Naive thymus-derived CD8-positive, alpha-beta T cell (primary cell): ENCODE results near the gene LMBR1. TPM values are rescaled to one million over a fixed set of nuclear protein-coding genes. Genes with fewer than 3 reads are reported as not detected.

ENCODE experiments used
- ATAC-seq, 2 donors: fragments of 150-1000 bp; cut with Tn5 transposase in 1 of 2; sonication (Bioruptor Pico), chemical (Tn5 transposase) in 1 of 2; 1 replicate in 1 of 2; 2 replicates in 1 of 2; pipeline ENCODE4 v1.10.0; 2021; ENCODE audit warnings: mild to moderate bottlenecking in 2 of 2, moderate library complexity in 2 of 2
- POLR2A ChIA-PET: fragments of 350-600 bp; sonication (Branson Sonifier 250); formaldehyde crosslinking; loops from one replicate; lab custom pipeline; 2021; ENCODE audit warnings: antibody characterized with exemption; lab: Charles Lee
- DNase-seq, 10 donors: peaks; one replicate each; pipeline versions ENCODE4 v3.0.0 to v3.0.0-alpha.2; 2020 to 2022
- H3K27ac Mint-ChIP-seq, 10 donors: one replicate each; pipeline ENCODE4 v1.8.0; 2020 to 2022; ENCODE audit warnings: mild to moderate bottlenecking in 10 of 10, mixed read lengths in 10 of 10, moderate library complexity in 4 of 10, inconsistent platforms in 1 of 10
- H3K27me3 Mint-ChIP-seq, 5 donors: one replicate each; pipeline ENCODE4 v1.8.0; 2021 to 2022; ENCODE audit warnings: mixed read lengths in 5 of 5
- H3K36me3 Mint-ChIP-seq, 3 donors: one replicate each; pipeline ENCODE4 v1.8.0; 2020 to 2022; ENCODE audit warnings: mixed read lengths in 3 of 3, mild to moderate bottlenecking in 2 of 3, inconsistent platforms in 1 of 3
- H3K4me1 Mint-ChIP-seq, 4 donors: one replicate each; pipeline ENCODE4 v1.8.0; 2021 to 2022; ENCODE audit warnings: mixed read lengths in 4 of 4
- H3K4me3 Mint-ChIP-seq, 10 donors: one replicate each; pipeline ENCODE4 v1.8.0; 2020 to 2022; ENCODE audit warnings: mild to moderate bottlenecking in 10 of 10, mixed read lengths in 10 of 10, moderate library complexity in 6 of 10, inconsistent platforms in 1 of 10
- H3K9me3 Mint-ChIP-seq, 9 donors: one replicate each; pipeline ENCODE4 v1.8.0; 2020 to 2022; ENCODE audit warnings: mixed read lengths in 9 of 9, mild to moderate bottlenecking in 3 of 9, inconsistent platforms in 1 of 9, moderate library complexity in 1 of 9
- polyA plus RNA-seq, 3 donors: library from polyadenylated mRNA; unstranded; fragments of 300-500 nt; fragmentation: Illumina TruSeq; gene quantifications; one replicate each; pipeline ENCODE4 v1.2.3, GENCODE V29; 2021
- total RNA-seq, 8 experiments: library from RNA in 2 of 8; stranded (reverse) in 2 of 8; gene quantifications; one replicate each; pipeline ENCODE4 v1.2.3 and lab custom pipeline; 2021 to 2026

Gene LMBR1
- total and polyA plus RNA-seq, 5 experiments from 2014 or later = 41.9 to 157 (median 45.9) TPM

DNA sequence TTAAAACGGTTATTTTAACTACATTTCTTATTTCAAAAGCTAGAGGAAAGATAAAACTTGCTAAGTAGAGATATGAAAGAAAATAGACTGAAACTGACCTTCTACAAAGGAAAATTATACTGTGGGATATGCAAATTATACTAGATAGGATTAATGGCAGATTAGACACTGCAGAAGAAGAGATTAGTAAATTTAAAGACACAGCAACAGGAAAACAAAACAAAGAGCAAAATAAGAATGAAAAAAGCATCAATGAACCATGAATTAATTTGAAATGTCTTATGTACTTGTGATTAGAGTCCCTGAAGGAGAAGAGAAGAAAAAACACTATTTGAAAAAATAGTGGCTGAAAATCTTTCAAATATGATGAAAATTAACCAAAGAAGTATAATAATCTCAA lies 200.1 kb downstream of the LMBR1 start:
- POLR2A ChIA-PET = no interaction called here
- ATAC-seq (no peak), DNase-seq (no peak)
- H3K27me3 Mint-ChIP-seq = no peaks in the 10 kb centered on the region
- peaks cover 31 to 36% (median 32%) of the 10 kb centered on the region in 3 donors for H3K36me3 Mint-ChIP-seq
- H3K9me3 Mint-ChIP-seq = peaks cover 0 to 33% (median 15%) of the 10 kb centered on the region in 9 donors
- H3K4me3 Mint-ChIP-seq = no peak overlapping the region
- H3K4me1 Mint-ChIP-seq = peaks cover 0 to 9% (median 4%) of the 10 kb centered on the region in 4 donors
- H3K27ac Mint-ChIP-seq = no peak overlapping the region

DNA sequence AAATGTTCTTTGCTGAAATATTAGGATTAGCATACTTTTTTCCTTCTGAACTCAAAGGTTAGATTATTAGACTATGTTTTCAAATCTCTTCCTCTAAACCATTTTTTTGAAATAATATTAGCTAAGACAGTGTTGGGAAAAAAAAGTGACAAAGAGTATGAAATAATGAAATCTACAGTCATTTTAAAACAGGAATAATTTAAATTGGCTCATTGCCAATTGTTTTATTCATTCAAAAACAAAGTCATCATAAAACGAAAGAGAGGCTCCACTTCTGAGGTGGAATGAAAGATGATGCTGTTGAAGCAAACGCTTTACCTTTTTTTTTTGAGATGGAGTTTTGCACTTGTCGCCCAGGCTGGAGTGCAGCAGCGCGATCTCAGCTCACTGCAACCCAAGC lies 201.2 kb downstream of the LMBR1 start:
- ATAC-seq (no peak), DNase-seq (no peak)
- Mint-ChIP-seq H3K27me3 (no peaks in the 10 kb centered on the region), H3K36me3 (peaks cover 25 to 30% (median 25%) of the 10 kb centered on the region in 3 donors), H3K27ac (no peak overlapping the region), H3K4me3 (no peak overlapping the region), H3K9me3 (peaks cover 0 to 27% (median 7%) of the 10 kb centered on the region in 9 donors), H3K4me1 (peaks cover 0 to 9% (median 4%) of the 10 kb centered on the region in 4 donors)
- POLR2A ChIA-PET = no interaction called here

DNA sequence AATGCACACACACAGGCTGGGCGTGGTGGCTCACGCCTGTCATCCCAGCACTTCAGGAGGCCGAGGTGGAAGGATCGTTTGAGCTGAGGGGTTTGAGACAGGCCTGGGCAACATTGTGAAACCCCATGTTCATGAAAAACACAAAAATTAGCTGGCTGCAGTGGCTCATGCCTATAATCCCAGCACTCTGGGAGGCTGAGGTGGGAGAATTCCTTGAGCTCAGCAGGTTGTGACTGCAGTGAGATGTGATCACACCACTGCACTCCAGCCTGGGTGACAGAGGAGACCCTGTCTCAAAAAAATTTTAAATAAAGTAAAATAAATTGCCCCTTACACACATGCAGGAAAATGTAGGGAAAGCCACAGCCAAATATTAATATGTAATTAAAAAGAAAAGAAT lies 208.3 kb downstream of the LMBR1 start:
- Mint-ChIP-seq H3K4me3 (no peak overlapping the region), H3K36me3 (peaks cover 0 to 62% (median 10%) of the 10 kb centered on the region in 3 donors), H3K4me1 (no peaks in the 10 kb centered on the region), H3K9me3 (no peaks in the 10 kb centered on the region), H3K27me3 (no peaks in the 10 kb centered on the region), H3K27ac (no peak overlapping the region)
- POLR2A ChIA-PET = no interaction called here
- no peak for ATAC-seq
- DNase-seq = no peak

DNA sequence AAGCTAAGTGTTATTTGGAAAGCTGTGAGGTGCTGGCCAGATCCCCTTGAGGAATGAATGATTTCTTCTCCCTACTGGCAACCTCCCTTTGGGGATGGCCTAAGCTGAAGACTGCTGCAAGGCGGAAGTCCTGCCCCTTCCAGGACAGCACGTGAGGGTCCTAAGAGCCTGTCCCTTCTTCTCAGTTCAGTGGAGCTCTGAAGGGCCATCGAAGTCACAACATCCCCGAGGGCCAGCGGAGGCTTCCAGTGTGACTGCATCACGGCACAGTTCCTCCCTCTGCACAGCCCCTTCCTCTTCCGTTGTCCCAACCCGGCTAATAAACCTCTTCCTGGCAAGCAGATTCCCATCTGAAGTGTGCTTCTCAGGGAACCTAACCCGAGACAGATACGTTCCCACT lies 208.7 kb downstream of the LMBR1 start:
- Mint-ChIP-seq H3K36me3 (peaks cover 0 to 66% (median 14%) of the 10 kb centered on the region in 3 donors), H3K4me1 (no peaks in the 10 kb centered on the region), H3K27me3 (no peaks in the 10 kb centered on the region), H3K27ac (no peak overlapping the region), H3K4me3 (no peak overlapping the region), H3K9me3 (no peaks in the 10 kb centered on the region)
- POLR2A ChIA-PET = no interaction called here
- ATAC-seq = no peak
- no peak for DNase-seq

DNA sequence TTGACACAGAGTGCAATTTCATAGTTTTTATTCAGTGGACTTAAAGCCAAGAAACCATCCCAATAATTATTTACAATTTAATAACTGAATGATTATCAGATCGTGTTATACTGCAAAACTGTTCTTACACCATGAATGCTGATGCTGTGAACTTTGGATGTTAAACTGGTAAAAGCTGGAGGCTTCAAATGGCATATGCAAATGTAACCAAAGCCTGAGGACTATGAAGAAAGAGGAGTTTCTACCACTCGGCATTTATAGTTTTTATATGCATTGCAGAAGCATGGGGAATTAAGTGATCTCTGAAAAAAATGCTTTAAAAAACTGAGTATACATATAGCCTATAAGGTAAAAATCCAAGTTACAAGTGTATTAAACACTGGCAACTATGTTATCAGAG lies 210.1 kb downstream of the LMBR1 start:
- no peaks in the 10 kb centered on the region for H3K27me3 Mint-ChIP-seq
- H3K27ac Mint-ChIP-seq = no peak overlapping the region
- POLR2A ChIA-PET = no interaction called here
- ATAC-seq (no peak), DNase-seq (no peak)
- peaks cover 0 to 78% (median 18%) of the 10 kb centered on the region in 3 donors for H3K36me3 Mint-ChIP-seq
- no peaks in the 10 kb centered on the region for H3K9me3 Mint-ChIP-seq
- H3K4me1 Mint-ChIP-seq = no peaks in the 10 kb centered on the region
- H3K4me3 Mint-ChIP-seq = no peak overlapping the region

DNA sequence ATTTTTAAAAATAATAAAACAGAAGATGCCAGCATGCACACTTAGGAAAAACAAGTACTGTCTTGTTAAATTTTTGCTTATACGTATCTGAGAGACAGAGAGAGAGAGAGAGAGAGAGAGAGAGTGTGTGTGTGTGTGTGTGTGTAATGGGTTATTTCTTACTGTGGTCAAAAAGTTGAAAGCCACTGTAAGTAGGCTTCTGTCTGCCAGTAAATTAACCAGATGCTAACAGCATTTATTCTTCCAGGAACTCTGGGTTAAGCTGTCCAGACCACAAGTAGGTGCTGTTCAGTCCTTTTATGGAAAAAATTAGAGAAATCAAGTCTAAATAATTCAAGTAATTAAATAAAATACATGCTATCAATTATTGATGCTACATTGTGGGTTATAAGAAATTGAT lies 212.7 kb downstream of the LMBR1 start:
- ATAC-seq = no peak
- Mint-ChIP-seq H3K27ac (no peak overlapping the region), H3K27me3 (no peaks in the 10 kb centered on the region), H3K4me1 (peaks cover 0 to 2% (median 0%) of the 10 kb centered on the region in 4 donors), H3K9me3 (no peaks in the 10 kb centered on the region), H3K36me3 (peaks cover 7 to 82% (median 31%) of the 10 kb centered on the region in 3 donors), H3K4me3 (no peak overlapping the region)
- POLR2A ChIA-PET = no interaction called here
- no peak for DNase-seq

GRCh38 chr7:156677374-156678054 lies 215.5 kb downstream of the LMBR1 start:
- no peak for ATAC-seq
- Mint-ChIP-seq H3K4me1 (peaks cover 0 to 5% (median 0%) of the 10 kb centered on the region in 4 donors), H3K36me3 (peaks cover 7 to 74% (median 30%) of the 10 kb centered on the region in 3 donors), H3K4me3 (no peak overlapping the region), H3K9me3 (no peaks in the 10 kb centered on the region), H3K27me3 (no peaks in the 10 kb centered on the region), H3K27ac (peak overlapping the region in 1 of 10 donors; percentile 66)
- DNase-seq = no peak
- POLR2A ChIA-PET = no interaction called here

DNA sequence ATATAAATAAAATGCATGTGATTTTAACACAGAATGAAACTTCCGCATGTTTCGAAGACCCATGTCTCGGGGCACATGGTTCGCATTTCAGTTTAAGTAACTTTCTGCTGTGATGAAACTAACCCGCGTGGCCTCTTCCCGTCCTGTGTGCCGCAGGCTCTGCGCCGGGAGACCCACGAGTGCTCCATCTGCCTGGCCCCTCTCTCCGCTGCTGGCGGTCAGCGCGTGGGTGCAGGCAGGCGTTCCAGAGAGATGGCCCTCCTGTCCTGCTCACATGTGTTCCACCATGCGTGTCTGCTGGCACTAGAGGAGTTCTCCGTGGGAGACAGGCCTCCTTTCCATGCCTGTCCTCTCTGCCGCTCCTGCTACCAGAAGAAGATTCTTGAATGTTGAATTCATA lies 216.7 kb downstream of the LMBR1 start:
- peaks cover 7 to 67% (median 29%) of the 10 kb centered on the region in 3 donors for H3K36me3 Mint-ChIP-seq
- H3K4me3 Mint-ChIP-seq = no peak overlapping the region
- no peak overlapping the region for H3K27ac Mint-ChIP-seq
- POLR2A ChIA-PET = no interaction called here
- no peaks in the 10 kb centered on the region for H3K9me3 Mint-ChIP-seq
- DNase-seq = no peak
- no peak for ATAC-seq
- H3K4me1 Mint-ChIP-seq = peaks cover 0 to 5% (median 0%) of the 10 kb centered on the region in 4 donors
- H3K27me3 Mint-ChIP-seq = no peaks in the 10 kb centered on the region

GRCh38 chr7:156675721-156676120 lies 217.3 kb downstream of the LMBR1 start:
- no peaks in the 10 kb centered on the region for H3K27me3 Mint-ChIP-seq

GRCh38 chr7:156673902-156674301 lies 219.1 kb downstream of the LMBR1 start:
- Mint-ChIP-seq H3K36me3 (peaks cover 7 to 55% (median 31%) of the 10 kb centered on the region in 3 donors), H3K27me3 (no peaks in the 10 kb centered on the region), H3K4me3 (no peak overlapping the region), H3K4me1 (peaks cover 0 to 5% (median 0%) of the 10 kb centered on the region in 4 donors), H3K9me3 (no peaks in the 10 kb centered on the region), H3K27ac (no peak overlapping the region)
- POLR2A ChIA-PET = no interaction called here
- ATAC-seq (no peak), DNase-seq (no peak)

More at GRCh38 chr7:156675721-156676120, 217.3 kb downstream of the LMBR1 start:
- DNase-seq (no peak), ATAC-seq (no peak)
- POLR2A ChIA-PET = no interaction called here
- Mint-ChIP-seq H3K9me3 (no peaks in the 10 kb centered on the region), H3K4me3 (no peak overlapping the region), H3K36me3 (peaks cover 7 to 67% (median 33%) of the 10 kb centered on the region in 3 donors), H3K27ac (peak overlapping the region in 3 of 10 donors; percentile 37 to 72 (median 61)), H3K4me1 (peaks cover 0 to 5% (median 0%) of the 10 kb centered on the region in 4 donors)

DNA sequence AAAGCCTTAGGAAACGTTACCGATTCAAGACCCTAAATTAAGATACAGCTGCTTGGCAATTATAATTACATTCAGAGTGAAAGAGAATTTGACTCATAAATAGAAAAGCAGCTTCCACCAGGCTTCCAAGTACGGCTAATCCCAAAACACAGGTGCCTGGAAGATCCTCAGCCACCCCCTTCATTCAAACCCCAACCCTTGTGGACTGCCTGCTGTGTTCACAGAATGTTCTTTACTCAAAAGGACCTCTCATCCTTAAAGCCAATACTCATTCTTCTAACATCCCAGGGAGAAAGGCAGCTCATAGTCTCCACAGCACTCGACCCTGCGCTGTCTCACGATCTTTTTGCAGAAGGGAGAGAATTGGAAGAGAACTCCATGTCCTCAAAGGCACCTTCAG lies 219.5 kb downstream of the LMBR1 start:
- H3K27me3 Mint-ChIP-seq = no peaks in the 10 kb centered on the region
- H3K27ac Mint-ChIP-seq = no peak overlapping the region
- DNase-seq (no peak), ATAC-seq (no peak)
- H3K9me3 Mint-ChIP-seq = no peaks in the 10 kb centered on the region
- peaks cover 0 to 5% (median 0%) of the 10 kb centered on the region in 4 donors for H3K4me1 Mint-ChIP-seq
- POLR2A ChIA-PET = no interaction called here
- no peak overlapping the region for H3K4me3 Mint-ChIP-seq
- peaks cover 7 to 51% (median 28%) of the 10 kb centered on the region in 3 donors for H3K36me3 Mint-ChIP-seq

- H3K9me3 Mint-ChIP-seq = no peaks in the 10 kb centered on the region
- ATAC-seq = no peak
- H3K36me3 Mint-ChIP-seq = peaks cover 0 to 21% (median 12%) of the 10 kb centered on the region in 3 donors
- H3K4me3 Mint-ChIP-seq = no peak overlapping the region
- H3K4me1 Mint-ChIP-seq = peaks cover 0 to 3% (median 0%) of the 10 kb centered on the region in 4 donors
- DNase-seq = no peak
- peak overlapping the region in 1 of 10 donors; percentile 83 for H3K27ac Mint-ChIP-seq
- H3K27me3 Mint-ChIP-seq = no peaks in the 10 kb centered on the region
- POLR2A ChIA-PET = no interaction called here
These were observed 223.8 kb downstream of the LMBR1 start for GRCh38 chr7:156669035-156669828.

DNA sequence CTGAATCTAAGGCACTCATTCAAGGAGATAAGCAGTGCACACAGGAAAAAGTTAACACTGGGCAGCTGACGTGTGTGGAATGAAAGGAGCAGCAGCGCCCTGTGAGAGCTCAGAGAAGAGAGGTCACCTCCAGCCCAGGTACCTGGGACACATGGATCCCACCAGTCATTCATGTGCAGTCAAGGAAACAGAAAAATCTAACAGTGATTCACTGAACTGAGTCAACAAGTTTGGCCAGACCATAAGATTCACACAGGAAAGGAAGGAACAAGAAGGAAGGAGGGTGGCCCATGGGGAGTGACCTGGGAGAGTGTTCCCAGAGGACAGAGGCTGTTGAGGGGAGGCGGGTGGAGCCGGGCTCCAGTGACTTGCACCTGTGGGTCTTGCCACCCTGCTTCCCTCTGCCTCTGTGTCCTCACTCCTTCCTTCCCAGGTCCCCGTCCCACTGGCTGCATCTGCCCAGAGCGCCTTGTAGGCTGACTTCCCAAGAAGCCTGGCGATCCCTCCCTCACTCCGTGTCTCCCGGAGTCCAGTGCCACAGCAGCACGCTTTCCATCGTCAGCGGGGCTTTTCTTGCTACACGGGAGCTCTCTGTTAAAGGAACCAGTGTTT lies 224.7 kb downstream of the LMBR1 start:
- Mint-ChIP-seq H3K4me3 (no peak overlapping the region), H3K4me1 (peaks cover 0 to 3% (median 0%) of the 10 kb centered on the region in 4 donors), H3K27ac (peak overlapping the region in 1 of 10 donors; percentile 62), H3K36me3 (peaks cover 0 to 15% (median 12%) of the 10 kb centered on the region in 3 donors), H3K27me3 (no peaks in the 10 kb centered on the region), H3K9me3 (no peaks in the 10 kb centered on the region)
- DNase-seq = no peak
- no peak for ATAC-seq
- POLR2A ChIA-PET = no interaction called here
